ENCODE results near the gene DIMT1.

DIMT1 gene

DNA sequence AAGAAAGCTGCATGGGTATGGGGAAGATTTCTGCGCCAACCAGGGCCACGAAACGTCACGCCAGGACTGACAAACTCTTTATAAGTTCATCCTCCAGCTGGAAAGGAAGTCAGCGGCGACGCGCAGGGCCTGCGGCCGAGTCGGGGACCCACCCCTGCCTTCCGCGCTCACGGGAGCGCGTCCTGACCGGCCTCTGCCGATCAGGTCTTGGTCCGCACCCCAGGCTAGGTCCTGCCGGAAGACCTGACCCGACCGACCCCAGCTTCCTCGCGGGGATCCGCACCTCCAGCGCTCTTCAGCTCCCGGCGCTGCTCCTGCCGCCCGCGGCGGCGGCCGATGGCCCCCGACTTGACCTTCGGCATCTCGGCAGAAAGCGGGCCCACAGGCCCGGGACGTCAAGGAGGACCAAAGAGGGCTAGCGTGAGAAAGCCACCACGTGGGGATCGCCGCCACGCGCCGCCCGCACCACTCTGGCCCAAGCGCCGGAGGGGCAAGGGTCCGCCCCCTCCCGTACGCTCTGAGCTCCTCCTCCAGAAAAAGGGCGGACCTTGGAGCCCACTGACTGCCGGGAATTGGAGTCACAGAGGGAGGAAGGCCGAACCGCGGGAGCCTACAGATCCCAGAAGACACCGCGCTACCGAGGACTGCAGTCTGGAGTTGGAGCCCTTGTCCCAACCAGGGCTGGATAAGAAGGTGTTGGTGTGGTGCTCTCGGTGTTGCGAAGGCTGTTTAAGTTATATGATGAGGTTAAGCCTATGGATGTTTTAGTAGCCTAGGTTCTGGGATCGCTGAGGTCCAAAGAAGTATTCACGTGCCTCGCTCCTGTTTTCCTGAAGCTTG lies at the start of gene DIMT1:
DIMT1 (minus strand) TSS at position 495 of the 840 bp plus-strand sequence; CDS start at position 362, 133 bp downstream.
- H3K9me3 ChIP-seq (ENCODE audit: control insufficient read depth in 2 of 2, low read length in 2 of 2), result no peaks in the 10 kb centered on the region
- peak within 1 kb of the TSS; percentile 95 to 96 for H3K27ac ChIP-seq (ENCODE audit: low read depth in 2 of 2, low read length in 2 of 2)
- peaks cover 8 to 13% of the 10 kb centered on the region in 2 donors for H3K4me1 ChIP-seq (ENCODE audit: control insufficient read depth in 2 of 2, insufficient read depth in 2 of 2, low read length in 2 of 2)
- peaks cover 0 to 3% of the 10 kb centered on the region in 2 donors for H3K36me3 ChIP-seq (ENCODE audit: control insufficient read depth in 2 of 2, insufficient read depth in 2 of 2, low read length in 2 of 2)
- H3K4me3 ChIP-seq (ENCODE audit: low read length in 2 of 2), result peak within 1 kb of the TSS; percentile 92 to 95
- H3K9ac ChIP-seq (ENCODE audit: low read depth in 1 of 2, low read length in 2 of 2), result peak within 1 kb of the TSS; percentile 96
- no peaks in the 10 kb centered on the region for H3K27me3 ChIP-seq (ENCODE audit: control insufficient read depth in 2 of 2, insufficient read depth in 2 of 2, low read length in 2 of 2)

DNA sequence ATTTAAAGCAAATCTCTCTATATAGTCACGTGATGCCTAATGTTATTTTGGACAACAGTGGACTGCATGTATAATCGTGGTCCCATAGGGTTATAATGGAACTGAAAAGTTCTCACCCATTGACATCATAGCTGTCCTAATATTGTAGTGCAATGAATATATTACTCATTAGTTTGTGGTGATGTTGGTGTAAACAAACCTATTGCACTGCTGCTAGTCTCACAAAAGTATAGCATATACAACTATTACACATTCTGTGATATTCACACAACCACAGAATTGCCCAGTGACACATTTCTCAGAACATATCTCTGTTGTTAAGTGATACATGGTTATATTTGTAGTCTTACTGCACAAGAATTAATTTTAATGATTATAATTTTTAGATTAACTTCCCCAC lies 46.6 kb upstream of the DIMT1 start:
- peaks cover 11 to 21% of the 10 kb centered on the region in 2 donors for H3K36me3 ChIP-seq (ENCODE audit: control insufficient read depth in 2 of 2, insufficient read depth in 2 of 2, low read length in 2 of 2)
- no peaks in the 10 kb centered on the region for H3K27me3 ChIP-seq (ENCODE audit: control insufficient read depth in 2 of 2, insufficient read depth in 2 of 2, low read length in 2 of 2)
- no peak overlapping the region for H3K4me3 ChIP-seq (ENCODE audit: low read length in 2 of 2)
- H3K4me1 ChIP-seq (ENCODE audit: control insufficient read depth in 2 of 2, insufficient read depth in 2 of 2, low read length in 2 of 2), result no peaks in the 10 kb centered on the region
- H3K9ac ChIP-seq (ENCODE audit: low read depth in 1 of 2, low read length in 2 of 2), result no peak overlapping the region
- H3K27ac ChIP-seq (ENCODE audit: low read depth in 2 of 2, low read length in 2 of 2), result no peak overlapping the region
- no peaks in the 10 kb centered on the region for H3K9me3 ChIP-seq (ENCODE audit: control insufficient read depth in 2 of 2, low read length in 2 of 2)

DNA sequence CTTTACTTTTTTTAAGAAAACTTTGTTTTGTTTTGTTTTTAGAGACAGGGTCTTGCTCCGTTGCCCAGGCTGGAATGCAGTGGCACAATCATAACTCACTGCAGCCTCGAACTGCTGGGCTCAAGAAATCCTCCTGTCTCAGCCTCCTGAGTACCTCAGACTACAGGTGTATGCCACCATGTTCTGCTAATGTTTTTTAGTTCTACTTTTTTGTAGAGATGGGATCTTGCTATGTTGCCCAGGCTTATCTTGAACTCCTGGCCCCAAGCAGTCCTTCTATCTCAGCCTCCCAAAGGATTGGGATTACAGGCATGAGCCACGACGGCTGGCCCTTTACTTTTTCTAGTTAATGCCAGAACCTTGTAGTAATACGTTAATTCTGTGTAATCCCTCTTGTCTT lies 44.8 kb upstream of the DIMT1 start:
- Histone ChIP-seq H3K4me1 (ENCODE audit: control insufficient read depth in 2 of 2, insufficient read depth in 2 of 2, low read length in 2 of 2) (no peaks in the 10 kb centered on the region), H3K27me3 (ENCODE audit: control insufficient read depth in 2 of 2, insufficient read depth in 2 of 2, low read length in 2 of 2) (no peaks in the 10 kb centered on the region), H3K9me3 (ENCODE audit: control insufficient read depth in 2 of 2, low read length in 2 of 2) (no peaks in the 10 kb centered on the region), H3K4me3 (ENCODE audit: low read length in 2 of 2) (no peak overlapping the region), H3K27ac (ENCODE audit: low read depth in 2 of 2, low read length in 2 of 2) (no peak overlapping the region), H3K9ac (ENCODE audit: low read depth in 1 of 2, low read length in 2 of 2) (no peak overlapping the region), H3K36me3 (ENCODE audit: control insufficient read depth in 2 of 2, insufficient read depth in 2 of 2, low read length in 2 of 2) (peaks cover 11 to 19% of the 10 kb centered on the region in 2 donors)

DNA sequence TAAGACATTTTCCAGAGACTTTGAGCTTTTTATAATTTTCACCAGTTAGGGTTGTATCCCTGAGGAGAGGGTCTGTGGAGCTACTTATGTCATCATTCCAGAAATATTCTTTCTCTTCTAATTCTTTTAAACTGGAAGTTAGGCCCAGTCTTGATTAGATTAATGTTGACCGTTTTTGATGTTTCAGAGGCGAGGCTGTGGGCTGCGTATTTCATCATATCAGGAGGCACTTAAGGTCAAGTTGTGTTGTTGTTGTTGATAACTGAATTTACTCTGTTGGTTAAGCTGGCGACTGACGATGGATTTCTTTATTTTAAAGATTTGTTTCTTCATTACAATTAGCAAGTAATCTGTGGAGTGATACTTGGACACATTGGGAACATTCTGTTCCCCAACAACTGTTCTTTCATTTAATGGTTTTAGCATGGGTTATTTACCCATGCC lies 28.9 kb upstream of the DIMT1 start:
- no peaks in the 10 kb centered on the region for H3K36me3 ChIP-seq (ENCODE audit: control insufficient read depth in 2 of 2, insufficient read depth in 2 of 2, low read length in 2 of 2)
- H3K4me3 ChIP-seq (ENCODE audit: low read length in 2 of 2), result no peak overlapping the region
- no peak overlapping the region for H3K9ac ChIP-seq (ENCODE audit: low read depth in 1 of 2, low read length in 2 of 2)
- H3K27ac ChIP-seq (ENCODE audit: low read depth in 2 of 2, low read length in 2 of 2), result no peak overlapping the region
- H3K9me3 ChIP-seq (ENCODE audit: control insufficient read depth in 2 of 2, low read length in 2 of 2), result no peaks in the 10 kb centered on the region
- no peaks in the 10 kb centered on the region for H3K27me3 ChIP-seq (ENCODE audit: control insufficient read depth in 2 of 2, insufficient read depth in 2 of 2, low read length in 2 of 2)
- H3K4me1 ChIP-seq (ENCODE audit: control insufficient read depth in 2 of 2, insufficient read depth in 2 of 2, low read length in 2 of 2), result peaks cover 0 to 2% of the 10 kb centered on the region in 2 donors

DNA sequence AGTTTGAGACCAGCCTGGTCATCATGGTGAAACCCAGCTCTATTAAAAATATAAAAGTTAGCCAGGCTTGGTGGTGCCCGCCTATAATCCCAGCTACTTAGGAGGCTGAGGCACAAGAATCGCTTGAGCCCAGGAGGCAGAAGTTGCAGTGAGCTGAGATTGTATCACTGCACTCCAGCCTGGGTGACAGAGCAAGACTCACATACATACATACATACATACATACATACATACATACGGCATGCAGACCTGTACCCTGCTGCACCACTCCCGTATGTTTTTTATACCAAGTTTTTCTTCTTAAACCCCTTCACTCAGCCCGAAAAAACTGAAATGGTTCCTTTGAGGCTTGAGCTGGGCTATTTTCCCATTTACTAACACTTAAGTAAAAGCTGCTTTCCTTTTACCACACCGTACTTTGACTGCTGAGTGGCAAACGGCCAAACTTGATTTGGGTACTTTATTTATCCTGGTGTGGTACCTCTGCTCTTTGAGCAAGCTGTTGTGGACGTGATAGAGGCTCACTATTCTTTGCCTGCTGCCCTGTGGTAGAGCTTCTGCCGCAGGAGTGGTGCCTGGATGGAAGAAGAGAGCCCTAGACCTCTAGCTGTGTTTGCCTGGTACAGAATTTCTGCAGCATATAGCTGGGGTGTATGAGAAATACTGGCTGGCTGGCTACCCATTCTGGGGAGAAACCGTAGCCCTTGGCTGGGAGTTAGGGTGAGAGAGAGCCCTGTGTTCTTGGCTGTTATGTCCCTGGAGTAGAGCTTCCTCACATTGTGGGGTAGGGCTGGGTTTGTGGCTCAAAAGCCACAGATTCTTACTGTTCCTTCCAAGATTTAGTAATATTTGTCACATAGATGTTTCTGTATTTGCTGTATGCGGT lies 28.3 kb upstream of the DIMT1 start:
- Histone ChIP-seq H3K27me3 (ENCODE audit: control insufficient read depth in 2 of 2, insufficient read depth in 2 of 2, low read length in 2 of 2) (no peaks in the 10 kb centered on the region), H3K4me3 (ENCODE audit: low read length in 2 of 2) (no peak overlapping the region), H3K36me3 (ENCODE audit: control insufficient read depth in 2 of 2, insufficient read depth in 2 of 2, low read length in 2 of 2) (no peaks in the 10 kb centered on the region), H3K9ac (ENCODE audit: low read depth in 1 of 2, low read length in 2 of 2) (no peak overlapping the region), H3K4me1 (ENCODE audit: control insufficient read depth in 2 of 2, insufficient read depth in 2 of 2, low read length in 2 of 2) (peaks cover 0 to 2% of the 10 kb centered on the region in 2 donors), H3K9me3 (ENCODE audit: control insufficient read depth in 2 of 2, low read length in 2 of 2) (no peaks in the 10 kb centered on the region), H3K27ac (ENCODE audit: low read depth in 2 of 2, low read length in 2 of 2) (no peak overlapping the region)

DNA sequence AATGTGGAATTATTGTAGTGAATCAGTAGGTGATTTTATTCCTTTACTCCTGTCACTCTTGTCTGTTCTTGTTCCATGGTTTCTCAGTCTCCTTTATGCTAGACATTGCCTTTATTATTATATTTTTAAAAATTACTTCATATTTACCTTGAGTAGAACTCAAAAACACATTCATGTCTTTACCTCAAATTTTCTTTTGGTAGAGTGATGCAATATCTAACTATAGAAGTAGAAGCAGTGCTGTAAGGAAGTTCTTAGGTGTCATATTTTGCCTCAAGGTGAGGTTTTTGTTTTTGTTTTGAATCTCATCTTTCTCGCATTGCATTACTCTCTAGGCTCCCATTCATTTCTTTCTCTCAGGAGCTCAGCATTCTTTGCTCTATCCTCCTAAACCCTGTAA lies 21.1 kb upstream of the DIMT1 start:
- Histone ChIP-seq H3K9ac (ENCODE audit: low read depth in 1 of 2, low read length in 2 of 2) (no peak overlapping the region), H3K9me3 (ENCODE audit: control insufficient read depth in 2 of 2, low read length in 2 of 2) (no peaks in the 10 kb centered on the region), H3K27me3 (ENCODE audit: control insufficient read depth in 2 of 2, insufficient read depth in 2 of 2, low read length in 2 of 2) (no peaks in the 10 kb centered on the region), H3K27ac (ENCODE audit: low read depth in 2 of 2, low read length in 2 of 2) (no peak overlapping the region), H3K36me3 (ENCODE audit: control insufficient read depth in 2 of 2, insufficient read depth in 2 of 2, low read length in 2 of 2) (no peaks in the 10 kb centered on the region), H3K4me1 (ENCODE audit: control insufficient read depth in 2 of 2, insufficient read depth in 2 of 2, low read length in 2 of 2) (no peaks in the 10 kb centered on the region), H3K4me3 (ENCODE audit: low read length in 2 of 2) (no peak overlapping the region)

DNA sequence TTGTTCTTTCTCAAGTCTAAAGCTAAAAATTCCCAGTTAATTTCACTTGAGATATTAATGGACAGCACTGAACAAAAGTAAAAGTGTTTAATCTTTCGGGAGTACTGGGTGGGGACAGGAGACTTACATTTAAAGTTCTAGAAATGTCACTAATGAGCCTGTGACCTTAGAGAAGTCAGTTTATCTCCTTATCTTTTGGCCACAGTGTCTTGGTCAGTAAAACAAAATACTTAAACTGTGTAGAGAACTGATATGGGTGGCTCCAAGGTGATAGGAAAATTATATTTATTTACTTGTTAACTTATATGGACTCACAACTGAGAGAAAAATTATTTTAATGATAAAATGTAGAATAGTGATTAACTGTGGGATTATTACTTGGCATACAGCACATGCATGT lies 17.7 kb upstream of the DIMT1 start:
- H3K9me3 ChIP-seq (ENCODE audit: control insufficient read depth in 2 of 2, low read length in 2 of 2), result no peaks in the 10 kb centered on the region
- no peak overlapping the region for H3K9ac ChIP-seq (ENCODE audit: low read depth in 1 of 2, low read length in 2 of 2)
- no peaks in the 10 kb centered on the region for H3K4me1 ChIP-seq (ENCODE audit: control insufficient read depth in 2 of 2, insufficient read depth in 2 of 2, low read length in 2 of 2)
- no peaks in the 10 kb centered on the region for H3K36me3 ChIP-seq (ENCODE audit: control insufficient read depth in 2 of 2, insufficient read depth in 2 of 2, low read length in 2 of 2)
- H3K27ac ChIP-seq (ENCODE audit: low read depth in 2 of 2, low read length in 2 of 2), result no peak overlapping the region
- H3K27me3 ChIP-seq (ENCODE audit: control insufficient read depth in 2 of 2, insufficient read depth in 2 of 2, low read length in 2 of 2), result no peaks in the 10 kb centered on the region
- H3K4me3 ChIP-seq (ENCODE audit: low read length in 2 of 2), result no peak overlapping the region

DNA sequence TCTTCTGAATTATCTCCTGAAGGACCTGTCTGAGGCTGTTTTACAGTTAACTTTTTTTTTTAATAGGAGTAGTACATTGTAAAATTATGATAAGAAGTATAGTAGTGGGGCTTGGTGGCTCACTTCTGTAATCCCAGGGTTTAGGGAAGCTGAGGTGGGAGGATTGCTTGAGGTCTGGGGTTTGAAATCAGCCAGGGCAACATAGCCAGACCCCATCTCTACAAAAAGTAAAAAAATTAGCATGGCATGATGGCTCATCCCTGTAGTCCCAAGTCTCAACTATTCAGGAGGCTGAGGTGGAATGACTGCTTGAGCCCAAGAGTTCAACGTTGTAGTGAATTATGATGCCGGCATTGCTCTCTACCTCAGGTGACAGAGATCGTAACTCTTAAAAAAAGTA lies 15.9 kb upstream of the DIMT1 start:
- H3K9ac ChIP-seq (ENCODE audit: low read depth in 1 of 2, low read length in 2 of 2), result no peak overlapping the region
- no peak overlapping the region for H3K27ac ChIP-seq (ENCODE audit: low read depth in 2 of 2, low read length in 2 of 2)
- no peaks in the 10 kb centered on the region for H3K4me1 ChIP-seq (ENCODE audit: control insufficient read depth in 2 of 2, insufficient read depth in 2 of 2, low read length in 2 of 2)
- no peaks in the 10 kb centered on the region for H3K9me3 ChIP-seq (ENCODE audit: control insufficient read depth in 2 of 2, low read length in 2 of 2)
- H3K27me3 ChIP-seq (ENCODE audit: control insufficient read depth in 2 of 2, insufficient read depth in 2 of 2, low read length in 2 of 2), result no peaks in the 10 kb centered on the region
- H3K4me3 ChIP-seq (ENCODE audit: low read length in 2 of 2), result no peak overlapping the region
- no peaks in the 10 kb centered on the region for H3K36me3 ChIP-seq (ENCODE audit: control insufficient read depth in 2 of 2, insufficient read depth in 2 of 2, low read length in 2 of 2)

DNA sequence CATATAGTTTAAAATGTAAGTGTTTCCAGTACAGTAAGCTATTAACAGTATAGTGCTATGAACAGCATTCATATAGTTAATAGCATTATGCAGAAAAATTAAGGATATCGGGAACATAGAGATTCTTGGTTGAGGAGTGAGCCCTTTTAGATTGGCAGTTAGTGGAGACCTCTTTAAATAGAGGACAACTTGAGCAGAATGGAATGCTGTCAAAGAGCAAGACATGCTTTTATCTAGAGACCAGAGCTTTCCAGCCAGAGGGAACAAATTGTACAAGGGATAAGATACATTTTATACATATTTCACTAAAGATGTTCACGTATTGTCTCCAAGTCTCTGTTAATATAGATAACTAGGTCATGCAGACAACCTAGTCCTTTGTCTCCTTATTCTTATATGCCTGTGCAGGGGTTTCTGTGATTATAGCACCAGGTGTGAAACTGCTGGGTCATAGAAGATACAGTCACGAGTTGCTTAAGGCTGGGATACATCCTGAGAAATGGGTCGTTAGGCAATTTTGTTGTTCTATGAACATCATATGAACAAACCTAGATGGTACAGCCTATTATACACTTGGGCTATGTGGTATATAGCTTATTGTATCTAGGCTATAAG lies 14.9 kb upstream of the DIMT1 start:
- no peak overlapping the region for H3K9ac ChIP-seq (ENCODE audit: low read depth in 1 of 2, low read length in 2 of 2)
- H3K27ac ChIP-seq (ENCODE audit: low read depth in 2 of 2, low read length in 2 of 2), result no peak overlapping the region
- H3K27me3 ChIP-seq (ENCODE audit: control insufficient read depth in 2 of 2, insufficient read depth in 2 of 2, low read length in 2 of 2), result no peaks in the 10 kb centered on the region
- H3K4me3 ChIP-seq (ENCODE audit: low read length in 2 of 2), result no peak overlapping the region
- no peaks in the 10 kb centered on the region for H3K9me3 ChIP-seq (ENCODE audit: control insufficient read depth in 2 of 2, low read length in 2 of 2)
- peaks cover 0 to 3% of the 10 kb centered on the region in 2 donors for H3K4me1 ChIP-seq (ENCODE audit: control insufficient read depth in 2 of 2, insufficient read depth in 2 of 2, low read length in 2 of 2)
- H3K36me3 ChIP-seq (ENCODE audit: control insufficient read depth in 2 of 2, insufficient read depth in 2 of 2, low read length in 2 of 2), result no peaks in the 10 kb centered on the region

DNA sequence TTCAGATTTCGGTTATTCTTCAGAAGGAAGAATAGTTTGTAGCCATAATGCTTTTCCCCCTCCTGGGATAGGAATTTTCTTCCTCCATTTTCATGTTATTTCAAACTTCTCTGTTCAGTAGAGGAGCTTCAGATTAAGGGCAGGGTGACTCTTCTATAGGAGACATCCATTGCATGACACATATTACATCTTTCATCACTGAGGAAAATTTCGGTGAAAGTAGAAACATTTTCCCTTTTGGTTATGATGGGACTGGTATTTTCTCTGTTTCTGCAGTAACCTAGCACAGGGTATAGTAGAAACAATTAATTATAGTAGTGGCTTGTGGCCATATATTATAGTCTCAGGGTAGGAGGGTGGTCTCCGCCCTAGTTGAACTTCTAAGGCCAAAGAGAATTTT lies 10.0 kb upstream of the DIMT1 start:
- no peaks in the 10 kb centered on the region for H3K36me3 ChIP-seq (ENCODE audit: control insufficient read depth in 2 of 2, insufficient read depth in 2 of 2, low read length in 2 of 2)
- H3K27me3 ChIP-seq (ENCODE audit: control insufficient read depth in 2 of 2, insufficient read depth in 2 of 2, low read length in 2 of 2), result no peaks in the 10 kb centered on the region
- H3K9me3 ChIP-seq (ENCODE audit: control insufficient read depth in 2 of 2, low read length in 2 of 2), result no peaks in the 10 kb centered on the region
- H3K4me3 ChIP-seq (ENCODE audit: low read length in 2 of 2), result peak overlapping the region; percentile 97 to 98
- peaks cover 10 to 11% of the 10 kb centered on the region in 2 donors for H3K4me1 ChIP-seq (ENCODE audit: control insufficient read depth in 2 of 2, insufficient read depth in 2 of 2, low read length in 2 of 2)
- H3K9ac ChIP-seq (ENCODE audit: low read depth in 1 of 2, low read length in 2 of 2), result no peak overlapping the region
- no peak overlapping the region for H3K27ac ChIP-seq (ENCODE audit: low read depth in 2 of 2, low read length in 2 of 2)
